OCI-LY7 (cell line): Measurements from ENCODE around the gene NEK11. TPM values are rescaled to one million over a fixed set of nuclear protein-coding genes. Genes with fewer than 3 reads are reported as not detected.

ENCODE experiments used
- BruUV-seq: library from RNA; stranded (reverse); fragments of 400-500 nt; replicated peaks from 2 replicates; lab custom pipeline; 2021; lab: Mats Ljungman, UMichigan
- CTCF ChIA-PET: fragments of 300-600 bp; sonication (Branson Sonifier 250); formaldehyde crosslinking; loops from one replicate; lab custom pipeline; 2022; ENCODE audit warnings: antibody characterized with exemption; ENCODE audit not compliant: unreplicated experiment; lab: Charles Lee
- POLR2A ChIA-PET: fragments of 300-600 bp; sonication (Branson Sonifier 250); formaldehyde crosslinking; loops from one replicate; lab custom pipeline; 2022; ENCODE audit warnings: antibody characterized with exemption; lab: Charles Lee
- DNase-seq: peaks from one replicate; pipeline ENCODE4 v3.0.0-alpha.2; 2015; ENCODE audit warnings: low spot score
- H2AFZ ChIP-seq: fragments of 200-600 bp; sonication (generic), shearing (Covaris generic); 2 replicates; pipeline ENCODE4 v1.6.1; 2014; ENCODE audit warnings: mild to moderate bottlenecking, antibody characterized with exemption, low read length, moderate library complexity
- H3K27ac ChIP-seq: fragments of 200-600 bp; sonication (generic); 2 replicates; pipeline ENCODE4 v1.5.1; 2014; ENCODE audit warnings: mixed run types, low read depth, mild to moderate bottlenecking, moderate library complexity, low read length, inconsistent platforms; ENCODE audit not compliant: poor library complexity, severe bottlenecking
- H3K36me3 ChIP-seq: fragments of 200-600 bp; sonication (generic); 2 replicates; pipeline ENCODE4 v1.6.1; 2014; ENCODE audit warnings: mild to moderate bottlenecking, antibody characterized with exemption, low read length, moderate library complexity, mixed read lengths; ENCODE audit not compliant: insufficient read depth
- H3K4me1 ChIP-seq: fragments of 200-600 bp; sonication (generic); 2 replicates; pipeline ENCODE4 v1.5.1; 2014; ENCODE audit warnings: mild to moderate bottlenecking, low read length; ENCODE audit not compliant: insufficient read depth, poor library complexity, severe bottlenecking
- H3K4me2 ChIP-seq: fragments of 200-600 bp; sonication (generic); 2 replicates; pipeline ENCODE4 v1.6.1; 2014; ENCODE audit warnings: mild to moderate bottlenecking, low read length
- H3K4me3 ChIP-seq: fragments of 200-600 bp; sonication (generic); 2 replicates; pipeline ENCODE4 v1.5.1; 2014; ENCODE audit warnings: mild to moderate bottlenecking, low read depth, low read length; ENCODE audit not compliant: poor library complexity, severe bottlenecking
- H3K79me2 ChIP-seq: fragments of 200-600 bp; sonication (generic); 2 replicates; pipeline ENCODE4 v1.6.1; 2016; ENCODE audit warnings: low read depth, mild to moderate bottlenecking, low read length, moderate library complexity, mixed read lengths; ENCODE audit not compliant: insufficient read depth
- H3K9me2 ChIP-seq: fragments of 200-600 bp; sonication (generic); 2 replicates; pipeline ENCODE4 v1.6.1; 2016; ENCODE audit warnings: mild to moderate bottlenecking, low read length, mixed read lengths; ENCODE audit not compliant: insufficient read depth
- H3K9me3 ChIP-seq: fragments of 200-600 bp; sonication (generic); 2 replicates; pipeline ENCODE4 v1.6.1; 2014; ENCODE audit warnings: mild to moderate bottlenecking, mixed run types, low read length, mixed read lengths
- H4K20me1 ChIP-seq: fragments of 200-600 bp; sonication (generic); 2 replicates; pipeline ENCODE4 v1.6.1; 2014; ENCODE audit warnings: mild to moderate bottlenecking, antibody characterized with exemption, low read length, moderate library complexity, mixed read lengths; ENCODE audit not compliant: insufficient read depth
- EZH2phosphoT487 ChIP-seq: fragments of 200-600 bp; sonication (generic); IDR thresholded peaks from 2 replicates; pipeline ENCODE4 v1.6.1; 2018; ENCODE audit warnings: low read depth, borderline replicate concordance, mild to moderate bottlenecking, mixed run types, antibody characterized with exemption, low read length, moderate library complexity, mixed read lengths
- intact Hi-C: fragments of 100-400 bp; cut with micrococcal nuclease; formaldehyde crosslinking; loops from one replicate; pipeline ENCODE4 v1.10.0; 2022; ENCODE audit not compliant: unreplicated experiment
- total RNA-seq, 2 experiments: library from RNA; depleted of rRNA in 1 of 2; stranded (reverse); fragments of >200 nt in 1 of 2; shearing (Covaris generic) in 1 of 2; gene quantifications; 2 replicates each; pipeline ENCODE4 v1.2.3, GENCODE V29; 2014 to 2022
- TF ChIP-seq, protein P1 (sequence below): fragments of 200-600 bp; sonication (generic); conservative IDR thresholded peaks from 2 replicates; pipeline ENCODE4 v1.5.1; 2014; ENCODE audit warnings: mild to moderate bottlenecking, antibody characterized with exemption, low read length, moderate library complexity, mixed read lengths

Gene NEK11
- total RNA-seq, 2 experiments from 2014 or later = 0.47 to 1.5 TPM

DNA sequence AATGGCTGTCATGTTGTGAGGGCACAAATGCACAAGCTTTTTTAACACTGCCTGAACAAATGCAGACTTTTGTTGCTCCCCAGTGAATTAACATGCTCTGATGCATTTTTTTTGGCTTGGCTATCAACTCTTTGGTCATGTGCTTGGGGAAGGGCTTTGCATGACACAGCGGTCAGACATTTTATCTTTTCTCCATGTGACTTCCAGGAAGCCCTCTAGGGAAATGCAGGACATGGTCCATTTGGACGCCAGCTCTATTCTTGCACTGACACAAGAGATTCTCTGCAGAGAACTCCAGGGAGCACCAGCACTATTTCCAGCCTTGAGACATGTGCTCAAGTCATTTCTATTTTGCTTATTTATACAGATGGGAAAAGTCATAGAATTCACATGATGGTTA is 46.2 kb downstream of the NEK11 start:
- Histone ChIP-seq H3K4me3 (no peak overlapping the region), H3K27ac (no peak overlapping the region), H4K20me1 (no peaks in the 10 kb centered on the region), H3K79me2 (no peaks in the 10 kb centered on the region), H2AFZ (no peak overlapping the region), H3K4me2 (no peak overlapping the region), H3K9me2 (no peaks in the 10 kb centered on the region), H3K9me3 (no peaks in the 10 kb centered on the region), H3K4me1 (no peaks in the 10 kb centered on the region), H3K36me3 (no peaks in the 10 kb centered on the region)
- POLR2A ChIA-PET = no interaction called here
- CTCF ChIA-PET = no interaction called here
- no peak for DNase-seq
- no peak for TF ChIP-seq EZH2phosphoT487
- TF ChIP-seq, protein P1, sequence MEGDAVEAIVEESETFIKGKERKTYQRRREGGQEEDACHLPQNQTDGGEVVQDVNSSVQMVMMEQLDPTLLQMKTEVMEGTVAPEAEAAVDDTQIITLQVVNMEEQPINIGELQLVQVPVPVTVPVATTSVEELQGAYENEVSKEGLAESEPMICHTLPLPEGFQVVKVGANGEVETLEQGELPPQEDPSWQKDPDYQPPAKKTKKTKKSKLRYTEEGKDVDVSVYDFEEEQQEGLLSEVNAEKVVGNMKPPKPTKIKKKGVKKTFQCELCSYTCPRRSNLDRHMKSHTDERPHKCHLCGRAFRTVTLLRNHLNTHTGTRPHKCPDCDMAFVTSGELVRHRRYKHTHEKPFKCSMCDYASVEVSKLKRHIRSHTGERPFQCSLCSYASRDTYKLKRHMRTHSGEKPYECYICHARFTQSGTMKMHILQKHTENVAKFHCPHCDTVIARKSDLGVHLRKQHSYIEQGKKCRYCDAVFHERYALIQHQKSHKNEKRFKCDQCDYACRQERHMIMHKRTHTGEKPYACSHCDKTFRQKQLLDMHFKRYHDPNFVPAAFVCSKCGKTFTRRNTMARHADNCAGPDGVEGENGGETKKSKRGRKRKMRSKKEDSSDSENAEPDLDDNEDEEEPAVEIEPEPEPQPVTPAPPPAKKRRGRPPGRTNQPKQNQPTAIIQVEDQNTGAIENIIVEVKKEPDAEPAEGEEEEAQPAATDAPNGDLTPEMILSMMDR = no peak
- no TSS peak for BruUV-seq
- intact Hi-C loops = no loop called here

DNA sequence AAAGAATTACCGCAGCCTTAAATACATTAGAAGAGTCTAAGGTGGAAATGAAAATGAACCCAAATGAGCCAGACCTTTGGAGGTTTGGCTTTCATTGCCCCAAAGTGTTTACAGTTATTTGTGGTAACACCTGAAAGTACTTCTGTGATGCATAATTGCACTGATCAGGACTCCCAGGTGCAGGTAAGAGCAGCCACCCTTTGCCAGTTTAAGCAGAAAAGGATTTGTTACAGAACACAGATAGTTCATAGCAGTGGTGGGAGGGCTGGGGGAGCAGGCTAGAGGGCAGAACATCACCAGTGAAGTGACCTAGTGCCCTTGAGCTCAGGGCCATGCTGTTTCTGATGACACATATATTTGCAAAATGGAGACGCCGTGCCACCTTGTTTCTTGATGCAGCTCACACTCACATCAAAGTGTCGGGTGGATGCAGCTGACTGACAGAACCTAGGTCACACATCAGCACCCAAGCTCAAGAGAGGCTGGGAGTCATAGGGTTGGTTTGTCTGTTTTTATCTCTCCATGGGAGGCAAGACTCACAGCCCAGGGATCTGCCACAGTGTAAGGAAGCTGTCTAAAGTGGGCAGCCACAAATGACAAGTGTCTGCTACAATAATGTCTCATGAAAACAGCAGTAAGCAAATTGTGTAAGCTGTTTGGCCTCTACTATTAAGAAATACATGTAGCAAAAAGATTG is 49.1 kb downstream of the NEK11 start:
- POLR2A ChIA-PET = interaction anchor here (1.0 kb wide), 1 partner anchor 9 kb away, joined by 3 read pairs; no protein-coding TSS in a partner anchor
- no peaks in the 10 kb centered on the region for H3K36me3 ChIP-seq
- CTCF ChIA-PET = no interaction called here

DNA sequence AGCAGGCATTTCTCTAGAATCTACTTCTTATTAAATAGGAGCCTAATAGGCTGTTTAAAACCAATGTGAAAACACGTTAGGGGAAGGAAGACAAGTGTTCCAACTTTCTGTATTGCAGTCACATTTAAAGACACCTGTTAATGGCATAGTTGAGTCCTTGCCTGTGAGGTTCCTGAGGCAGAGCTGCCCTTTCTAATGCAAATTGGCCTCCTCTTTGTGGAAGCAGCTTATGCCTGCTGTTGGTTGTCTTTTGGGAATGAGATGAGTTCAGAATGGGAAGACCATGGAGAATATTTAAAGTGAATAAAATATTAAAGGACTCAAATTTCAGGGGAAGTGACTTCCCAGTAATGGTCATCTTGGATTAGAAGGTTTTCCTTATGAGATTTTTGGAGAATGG is 51.2 kb downstream of the NEK11 start:
- Histone ChIP-seq H3K79me2 (no peaks in the 10 kb centered on the region), H3K9me2 (no peaks in the 10 kb centered on the region), H4K20me1 (no peaks in the 10 kb centered on the region), H3K4me1 (no peaks in the 10 kb centered on the region), H3K36me3 (no peaks in the 10 kb centered on the region), H3K9me3 (no peaks in the 10 kb centered on the region), H3K4me2 (no peak overlapping the region), H3K27ac (no peak overlapping the region), H2AFZ (no peak overlapping the region), H3K4me3 (no peak overlapping the region)
- no TSS peak for BruUV-seq
- intact Hi-C loops = no loop called here
- CTCF ChIA-PET = no interaction called here
- no peak for TF ChIP-seq EZH2phosphoT487
- TF ChIP-seq, protein P1 = no peak
- POLR2A ChIA-PET = interaction anchor here (0.6 kb wide), 1 partner anchor 562 kb away, joined by 3 read pairs; no protein-coding TSS in a partner anchor
- DNase-seq = no peak

More for the DNA sequence above, 49.1 kb downstream of the NEK11 start:
- no peak for TF ChIP-seq EZH2phosphoT487
- TF ChIP-seq, protein P1 = no peak
- Histone ChIP-seq H2AFZ (no peak overlapping the region), H3K27ac (no peak overlapping the region), H3K4me1 (no peaks in the 10 kb centered on the region), H3K9me2 (no peaks in the 10 kb centered on the region), H3K4me2 (no peak overlapping the region), H3K9me3 (no peaks in the 10 kb centered on the region), H4K20me1 (no peaks in the 10 kb centered on the region), H3K79me2 (no peaks in the 10 kb centered on the region), H3K4me3 (no peak overlapping the region)
- BruUV-seq = no TSS peak
- intact Hi-C loops = no loop called here
- peak; percentile 5 for DNase-seq
